ENCODE results near the gene L3MBTL4.

Gene L3MBTL4

GRCh38 chr18:6370886-6371635, 43.6 kb downstream of the L3MBTL4 start:
- no peak overlapping the region for H3K4me3 ChIP-seq (ENCODE audit: low read depth, low read length)
- ChIA-PET POLR2A (no interaction called here), CTCF (no interaction called here)
- no peak for DNase-seq (ENCODE audit: low read depth, low spot score)
- no peak for TF ChIP-seq CTCF (IDR thresholded peaks at IDR 0.05; ENCODE audit: insufficient read depth, low read length, missing control alignments)

- no peak for TF ChIP-seq CTCF (IDR thresholded peaks at IDR 0.05; ENCODE audit: insufficient read depth, low read length, missing control alignments)
- ChIA-PET CTCF (no interaction called here), POLR2A (no interaction called here)
- no peak overlapping the region for H3K4me3 ChIP-seq (ENCODE audit: low read depth, low read length)
- no peak for DNase-seq (ENCODE audit: low read depth, low spot score)
Measured at GRCh38 chr18:6370410-6370809, 44.3 kb downstream of the L3MBTL4 start.

- TF ChIP-seq CTCF (IDR thresholded peaks at IDR 0.05; ENCODE audit: insufficient read depth, low read length, missing control alignments): no peak
- DNase-seq (ENCODE audit: low read depth, low spot score): no peak
- ChIA-PET CTCF (no interaction called here), POLR2A (no interaction called here)
- no peak overlapping the region for H3K4me3 ChIP-seq (ENCODE audit: low read depth, low read length)
Measured at GRCh38 chr18:6368017-6368416, 46.7 kb downstream of the L3MBTL4 start.

- TF ChIP-seq CTCF (IDR thresholded peaks at IDR 0.05; ENCODE audit: insufficient read depth, low read length, missing control alignments): no peak
- ChIA-PET POLR2A (no interaction called here), CTCF (no interaction called here)
- no peak overlapping the region for H3K4me3 ChIP-seq (ENCODE audit: low read depth, low read length)
- no peak for DNase-seq (ENCODE audit: low read depth, low spot score)
Measured at GRCh38 chr18:6367208-6367607, 47.5 kb downstream of the L3MBTL4 start.

GRCh38 chr18:6366776-6367175, 47.9 kb downstream of the L3MBTL4 start:
- H3K4me3 ChIP-seq (ENCODE audit: low read depth, low read length): no peak overlapping the region
- DNase-seq (ENCODE audit: low read depth, low spot score): no peak
- ChIA-PET CTCF (no interaction called here), POLR2A (no interaction called here)
- no peak for TF ChIP-seq CTCF (IDR thresholded peaks at IDR 0.05; ENCODE audit: insufficient read depth, low read length, missing control alignments)

GRCh38 chr18:6365385-6365784, 49.3 kb downstream of the L3MBTL4 start:
- no peak for TF ChIP-seq CTCF (IDR thresholded peaks at IDR 0.05; ENCODE audit: insufficient read depth, low read length, missing control alignments)
- CTCF ChIA-PET: no interaction called here
- H3K4me3 ChIP-seq (ENCODE audit: low read depth, low read length): no peak overlapping the region
- POLR2A ChIA-PET: no interaction called here
- DNase-seq (ENCODE audit: low read depth, low spot score): no peak
